HepG2 (cell line): Measurements from ENCODE around the gene PIK3IP1. TPM values are rescaled to one million over a fixed set of nuclear protein-coding genes. Genes with fewer than 3 reads are reported as not detected.

Experiments
- FOXC1 ChIP-seq: sonication (generic); formaldehyde crosslinking; IDR thresholded peaks from 2 replicates; pipeline ENCODE4 v1.8.0; 2022; ENCODE audit warnings: mild to moderate bottlenecking, missing genetic modification reagents, borderline replicate concordance
- KLF6 ChIP-seq: IDR thresholded peaks from 2 replicates; pipeline ENCODE4 v1.8.0; 2016; ENCODE audit warnings: missing biosample characterization, missing genetic modification reagents
- MAFF ChIP-seq: IDR thresholded peaks from 2 replicates; pipeline ENCODE4 v1.6.1; 2011; ENCODE audit warnings: low read depth, low read length, improper control_type of control experiment
- MBNL3 ChIP-seq: fragments of 250-450 bp; sonication (Bioruptor Pico); conservative IDR thresholded peaks from 2 replicates; pipeline ENCODE4 v1.8.0; 2022; ENCODE audit warnings: mild to moderate bottlenecking, inconsistent platforms
- MNT ChIP-seq: fragments of 450-650 bp; IDR thresholded peaks from 2 replicates; pipeline ENCODE4 v1.6.1; 2016
- PHB2 ChIP-seq: fragments of 450-650 bp; IDR thresholded peaks from 2 replicates; pipeline ENCODE4 v1.6.1; 2018; ENCODE audit not compliant: partially characterized antibody
- SIX1 ChIP-seq: sonication (generic); formaldehyde crosslinking; IDR thresholded peaks from 2 replicates; pipeline ENCODE4 v1.4.0; 2020; ENCODE audit warnings: missing genetic modification reagents, borderline replicate concordance
- THAP7 ChIP-seq: sonication (generic); formaldehyde crosslinking; IDR thresholded peaks from 2 replicates; pipeline ENCODE4 v1.8.1; 2023; ENCODE audit warnings: mild to moderate bottlenecking, missing genetic modification reagents
- TOE1 ChIP-seq: sonication (generic); formaldehyde crosslinking; IDR thresholded peaks from 2 replicates; pipeline ENCODE4 v1.4.0; 2020; ENCODE audit warnings: mild to moderate bottlenecking, missing genetic modification reagents
- U2AF1 ChIP-seq: fragments of 200-400 bp; formaldehyde crosslinking; optimal IDR thresholded peaks from 2 replicates; pipeline ENCODE3; 2017; ENCODE audit warnings: mild to moderate bottlenecking, low read depth, low read length
- ZBTB33 ChIP-seq: sonication (generic); formaldehyde crosslinking; IDR thresholded peaks from 2 replicates; pipeline ENCODE4 v1.4.0; 2020; ENCODE audit warnings: missing genetic modification reagents
- ZNF101 ChIP-seq: sonication (generic); formaldehyde crosslinking; IDR thresholded peaks from 2 replicates; pipeline ENCODE4 v1.4.0; 2020; ENCODE audit warnings: mild to moderate bottlenecking, low read depth, missing genetic modification reagents, borderline replicate concordance
- ZNF496 ChIP-seq: sonication (generic); formaldehyde crosslinking; IDR thresholded peaks from 2 replicates; pipeline ENCODE4 v1.8.1; 2023; ENCODE audit warnings: mild to moderate bottlenecking, moderate library complexity, missing genetic modification reagents; ENCODE audit not compliant: insufficient replicate concordance
- ZNF558 ChIP-seq: sonication (generic); formaldehyde crosslinking; IDR thresholded peaks from 2 replicates; pipeline ENCODE4 v1.9.0; 2022; ENCODE audit warnings: mild to moderate bottlenecking, missing genetic modification reagents, borderline replicate concordance
- ZNF639 ChIP-seq: conservative IDR thresholded peaks from 2 replicates; pipeline ENCODE4 v1.6.1; 2018; ENCODE audit warnings: missing genetic modification reagents
- polyA plus RNA-seq, 8 experiments: library from polyadenylated mRNA; depleted of rRNA in 3 of 8; stranded (reverse) in 7 of 8; unstranded in 1 of 8; fragments of >200 nt; fragmentation: Illumina TruSeq in 4 of 8; extraction: Trizol in 4 of 8; gene quantifications; 2 replicates each; pipeline versions ENCODE4 v1.2.1 to v1.2.3, GENCODE V29; 2011 to 2016; ENCODE audit warnings: low read depth in 4 of 8, missing spikeins in 1 of 8, mixed read lengths in 1 of 8; ENCODE audit not compliant: insufficient read depth in 1 of 8
- total RNA-seq, 5 experiments: library from RNA; depleted of rRNA; stranded (reverse); fragments of >200 nt; fragmentation: Illumina TruSeq; extraction: Trizol; gene quantifications; 2 replicates each; pipeline ENCODE4 v1.2.3, GENCODE V29; 2016; ENCODE audit warnings: low read depth in 1 of 5
- TF ChIP-seq, protein P1 (sequence below): sonication (generic); formaldehyde crosslinking; IDR thresholded peaks from 2 replicates; pipeline ENCODE4 v1.8.0; 2022; ENCODE audit warnings: mild to moderate bottlenecking, missing genetic modification reagents
- TF ChIP-seq, protein P2 (sequence below): sonication (generic); formaldehyde crosslinking; IDR thresholded peaks from 2 replicates; pipeline ENCODE4 v1.4.0; 2020; ENCODE audit warnings: missing genetic modification reagents
- TF ChIP-seq, protein P3 (sequence below): sonication (generic); formaldehyde crosslinking; IDR thresholded peaks from 2 replicates; pipeline ENCODE4 v1.4.0; 2020; ENCODE audit warnings: missing genetic modification reagents

The PIK3IP1 gene
- total and polyA plus RNA-seq, 2 of the 13 experiments (the other 11 are each of a cell fraction or from before 2014, with no cell fraction given) = 1.3 to 2.5 TPM

DNA sequence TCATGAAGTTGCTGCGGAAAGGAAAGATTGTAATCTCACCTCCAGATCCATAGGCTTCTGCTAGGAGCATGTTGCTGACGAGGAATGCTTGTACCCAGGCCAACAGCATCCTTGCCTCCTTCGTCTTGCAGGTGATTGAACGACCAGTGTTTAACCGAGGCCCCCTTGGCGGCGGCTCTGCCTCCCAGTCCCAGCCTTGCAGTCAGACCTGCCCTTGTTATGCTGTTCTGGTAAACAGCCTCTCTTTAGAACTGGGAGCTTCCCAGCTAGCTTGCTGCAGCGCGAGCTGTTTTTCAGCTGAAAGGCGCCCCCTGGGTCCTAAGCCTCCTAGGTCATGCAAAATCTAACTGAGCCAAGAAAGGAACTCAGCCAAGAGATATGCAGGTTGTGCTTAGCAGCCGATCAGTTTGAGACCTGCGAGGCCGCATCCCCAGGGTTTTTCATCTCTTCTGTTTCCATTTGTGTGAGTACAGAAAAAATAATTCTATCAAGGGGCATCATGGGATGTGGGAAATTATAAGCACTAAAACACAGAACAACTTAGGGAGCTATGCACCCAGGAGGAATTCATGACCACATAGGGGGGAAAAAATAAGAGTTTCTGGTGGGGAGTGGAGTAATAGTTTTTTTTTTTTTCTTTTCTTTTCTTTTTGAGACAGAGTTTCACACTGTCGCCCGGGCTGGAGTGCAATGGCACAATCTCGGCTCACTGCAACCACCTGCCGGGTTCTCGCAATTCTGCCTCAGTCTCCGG lies at the start of gene PIK3IP1 (continued):
- TF ChIP-seq, protein P1, sequence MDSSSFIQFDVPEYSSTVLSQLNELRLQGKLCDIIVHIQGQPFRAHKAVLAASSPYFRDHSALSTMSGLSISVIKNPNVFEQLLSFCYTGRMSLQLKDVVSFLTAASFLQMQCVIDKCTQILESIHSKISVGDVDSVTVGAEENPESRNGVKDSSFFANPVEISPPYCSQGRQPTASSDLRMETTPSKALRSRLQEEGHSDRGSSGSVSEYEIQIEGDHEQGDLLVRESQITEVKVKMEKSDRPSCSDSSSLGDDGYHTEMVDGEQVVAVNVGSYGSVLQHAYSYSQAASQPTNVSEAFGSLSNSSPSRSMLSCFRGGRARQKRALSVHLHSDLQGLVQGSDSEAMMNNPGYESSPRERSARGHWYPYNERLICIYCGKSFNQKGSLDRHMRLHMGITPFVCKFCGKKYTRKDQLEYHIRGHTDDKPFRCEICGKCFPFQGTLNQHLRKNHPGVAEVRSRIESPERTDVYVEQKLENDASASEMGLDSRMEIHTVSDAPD (CRISPR knock-in tag) = no peak
- no peak for TF ChIP-seq SIX1
- no peak for TF ChIP-seq KLF6 (CRISPR knock-in tag)
- no peak for TF ChIP-seq ZBTB33 (CRISPR knock-in tag)
- no peak for TF ChIP-seq ZNF639 (CRISPR knock-in tag)
- TF ChIP-seq ZNF558 = no peak
- TF ChIP-seq MNT = no peak
- TF ChIP-seq, protein P2, sequence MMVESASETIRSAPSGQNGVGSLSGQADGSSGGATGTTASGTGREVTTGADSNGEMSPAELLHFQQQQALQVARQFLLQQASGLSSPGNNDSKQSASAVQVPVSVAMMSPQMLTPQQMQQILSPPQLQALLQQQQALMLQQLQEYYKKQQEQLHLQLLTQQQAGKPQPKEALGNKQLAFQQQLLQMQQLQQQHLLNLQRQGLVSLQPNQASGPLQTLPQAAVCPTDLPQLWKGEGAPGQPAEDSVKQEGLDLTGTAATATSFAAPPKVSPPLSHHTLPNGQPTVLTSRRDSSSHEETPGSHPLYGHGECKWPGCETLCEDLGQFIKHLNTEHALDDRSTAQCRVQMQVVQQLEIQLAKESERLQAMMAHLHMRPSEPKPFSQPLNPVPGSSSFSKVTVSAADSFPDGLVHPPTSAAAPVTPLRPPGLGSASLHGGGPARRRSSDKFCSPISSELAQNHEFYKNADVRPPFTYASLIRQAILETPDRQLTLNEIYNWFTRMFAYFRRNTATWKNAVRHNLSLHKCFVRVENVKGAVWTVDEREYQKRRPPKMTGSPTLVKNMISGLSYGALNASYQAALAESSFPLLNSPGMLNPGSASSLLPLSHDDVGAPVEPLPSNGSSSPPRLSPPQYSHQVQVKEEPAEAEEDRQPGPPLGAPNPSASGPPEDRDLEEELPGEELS = peak; percentile 73
- TF ChIP-seq THAP7 (CRISPR knock-in tag) = no peak
- no peak for TF ChIP-seq ZNF496
- TF ChIP-seq, protein P3, sequence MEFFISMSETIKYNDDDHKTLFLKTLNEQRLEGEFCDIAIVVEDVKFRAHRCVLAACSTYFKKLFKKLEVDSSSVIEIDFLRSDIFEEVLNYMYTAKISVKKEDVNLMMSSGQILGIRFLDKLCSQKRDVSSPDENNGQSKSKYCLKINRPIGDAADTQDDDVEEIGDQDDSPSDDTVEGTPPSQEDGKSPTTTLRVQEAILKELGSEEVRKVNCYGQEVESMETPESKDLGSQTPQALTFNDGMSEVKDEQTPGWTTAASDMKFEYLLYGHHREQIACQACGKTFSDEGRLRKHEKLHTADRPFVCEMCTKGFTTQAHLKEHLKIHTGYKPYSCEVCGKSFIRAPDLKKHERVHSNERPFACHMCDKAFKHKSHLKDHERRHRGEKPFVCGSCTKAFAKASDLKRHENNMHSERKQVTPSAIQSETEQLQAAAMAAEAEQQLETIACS (CRISPR knock-in tag) = no peak
- no peak for TF ChIP-seq PHB2
- TF ChIP-seq TOE1 = no peak
- TF ChIP-seq MAFF = peak; percentile 4; the same call in 1 of the 2 replicates
- TF ChIP-seq U2AF1 = no peak
- TF ChIP-seq ZNF101 (CRISPR knock-in tag) = no peak
- no peak for TF ChIP-seq MBNL3 (CRISPR knock-in tag)
- no peak for TF ChIP-seq FOXC1 (CRISPR knock-in tag)
